ENCODE measurements around the gene BRI3.
"Not testable (repeated sequence)": the region's sequence is repeated elsewhere in the genome, so short reads cannot be mapped to it uniquely, and the experiment has no call there.

The BRI3 gene

GRCh38 chr7:98314469-98314868 is 33.0 kb downstream of the BRI3 start:
- H3K27me3 ChIP-seq (ENCODE audit: control insufficient read depth, low read length) = no peaks in the 10 kb centered on the region
- H3K79me2 ChIP-seq (ENCODE audit: control insufficient read depth, low read length) = no peaks in the 10 kb centered on the region
- TF ChIP-seq EZH2phosphoT487 (IDR thresholded peaks at IDR 0.05; ENCODE audit: borderline replicate concordance, low read length) (no peak), CTCF (IDR thresholded peaks at IDR 0.05; ENCODE audit: low read depth, low read length, poor library complexity, severe bottlenecking) (no peak)
- H3K4me3 ChIP-seq (ENCODE audit: low read length) = peak overlapping the region; percentile 45
- peak overlapping the region; percentile 91 for H3K27ac ChIP-seq (ENCODE audit: low read depth, low read length)
- peaks cover 55% of the 10 kb centered on the region for H3K4me1 ChIP-seq (ENCODE audit: control insufficient read depth, low read length)
- no peaks in the 10 kb centered on the region for H3K36me3 ChIP-seq (ENCODE audit: control insufficient read depth, low read length)
- peaks cover 20% of the 10 kb centered on the region for H3F3A ChIP-seq (ENCODE audit: control insufficient read depth, insufficient read depth)
- peaks cover 7% of the 10 kb centered on the region; the same call in 1 of the 2 replicates for H3K9me3 ChIP-seq (ENCODE audit: control insufficient read depth, insufficient read depth, low read length)
- peak overlapping the region; percentile 59 for H3K4me2 ChIP-seq (ENCODE audit: low read length)
- H4K20me1 ChIP-seq (ENCODE audit: control insufficient read depth, insufficient read depth, low read depth, low read length) = no peaks in the 10 kb centered on the region
- no peaks in the 10 kb centered on the region for H3K9me2 ChIP-seq (replicated peaks; ENCODE audit: control insufficient read depth, low read length)

- Histone ChIP-seq H4K20me1 (ENCODE audit: control insufficient read depth, insufficient read depth, low read depth, low read length) (no peaks in the 10 kb centered on the region), H3K9me2 (replicated peaks; ENCODE audit: control insufficient read depth, low read length) (no peaks in the 10 kb centered on the region), H3K79me2 (ENCODE audit: control insufficient read depth, low read length) (no peaks in the 10 kb centered on the region), H3K4me3 (ENCODE audit: low read length) (peak overlapping the region; percentile 65), H3K27me3 (ENCODE audit: control insufficient read depth, low read length) (no peaks in the 10 kb centered on the region), H3K4me2 (ENCODE audit: low read length) (peak overlapping the region; percentile 75), H3K9me3 (ENCODE audit: control insufficient read depth, insufficient read depth, low read length) (peaks cover 7% of the 10 kb centered on the region; the same call in 1 of the 2 replicates), H3K27ac (ENCODE audit: low read depth, low read length) (peak overlapping the region; percentile 91), H3F3A (ENCODE audit: control insufficient read depth, insufficient read depth) (peaks cover 20% of the 10 kb centered on the region), H3K4me1 (ENCODE audit: control insufficient read depth, low read length) (peaks cover 53% of the 10 kb centered on the region), H3K36me3 (ENCODE audit: control insufficient read depth, low read length) (no peaks in the 10 kb centered on the region)
- TF ChIP-seq CTCF (IDR thresholded peaks at IDR 0.05; ENCODE audit: low read depth, low read length, poor library complexity, severe bottlenecking) (no peak), EZH2phosphoT487 (IDR thresholded peaks at IDR 0.05; ENCODE audit: borderline replicate concordance, low read length) (no peak)
Measured at GRCh38 chr7:98315318-98315993, 34.0 kb downstream of the BRI3 start.

- Histone ChIP-seq H3K4me2 (ENCODE audit: low read length) (peak overlapping the region; percentile 75), H3F3A (ENCODE audit: control insufficient read depth, insufficient read depth) (peaks cover 20% of the 10 kb centered on the region), H3K4me1 (ENCODE audit: control insufficient read depth, low read length) (peaks cover 53% of the 10 kb centered on the region), H3K4me3 (ENCODE audit: low read length) (peak overlapping the region; percentile 65), H3K27ac (ENCODE audit: low read depth, low read length) (peak overlapping the region; percentile 91)
- H3K9me3 ChIP-seq (ENCODE audit: control insufficient read depth, insufficient read depth, low read length); H3K27me3 ChIP-seq (ENCODE audit: control insufficient read depth, low read length); H3K36me3 ChIP-seq (ENCODE audit: control insufficient read depth, low read length); H3K9me2 ChIP-seq (replicated peaks; ENCODE audit: control insufficient read depth, low read length); H4K20me1 ChIP-seq (ENCODE audit: control insufficient read depth, insufficient read depth, low read depth, low read length); H3K79me2 ChIP-seq (ENCODE audit: control insufficient read depth, low read length): not testable (repeated sequence)
Measured at GRCh38 chr7:98315994-98316527, 34.6 kb downstream of the BRI3 start.

GRCh38 chr7:98317366-98318040 is 36.0 kb downstream of the BRI3 start:
- no peaks in the 10 kb centered on the region for H3K9me2 ChIP-seq (replicated peaks; ENCODE audit: control insufficient read depth, low read length)
- H3K4me1 ChIP-seq (ENCODE audit: control insufficient read depth, low read length) = peaks cover 48% of the 10 kb centered on the region
- H3K27ac ChIP-seq (ENCODE audit: low read depth, low read length) = no peak overlapping the region
- no peak overlapping the region for H3K4me2 ChIP-seq (ENCODE audit: low read length)
- peaks cover 7% of the 10 kb centered on the region; the same call in 1 of the 2 replicates for H3K9me3 ChIP-seq (ENCODE audit: control insufficient read depth, insufficient read depth, low read length)
- H3K36me3 ChIP-seq (ENCODE audit: control insufficient read depth, low read length) = no peaks in the 10 kb centered on the region
- H3K4me3 ChIP-seq (ENCODE audit: low read length) = no peak overlapping the region
- no peak for TF ChIP-seq EZH2phosphoT487 (IDR thresholded peaks at IDR 0.05; ENCODE audit: borderline replicate concordance, low read length)
- TF ChIP-seq CTCF (IDR thresholded peaks at IDR 0.05; ENCODE audit: low read depth, low read length, poor library complexity, severe bottlenecking) = no peak
- no peaks in the 10 kb centered on the region for H3K79me2 ChIP-seq (ENCODE audit: control insufficient read depth, low read length)
- peaks cover 20% of the 10 kb centered on the region for H3F3A ChIP-seq (ENCODE audit: control insufficient read depth, insufficient read depth)
- no peaks in the 10 kb centered on the region for H4K20me1 ChIP-seq (ENCODE audit: control insufficient read depth, insufficient read depth, low read depth, low read length)
- no peaks in the 10 kb centered on the region for H3K27me3 ChIP-seq (ENCODE audit: control insufficient read depth, low read length)
